Retinal pigment epithelial cell (primary cell): ENCODE measurements around the gene ROR2.

Source experiments
- DNase-seq: peaks from one replicate; pipeline ENCODE4 v3.0.0-alpha.2; 2010; ENCODE audit warnings: low read depth
- H3K4me3 ChIP-seq: 2 replicates; pipeline ENCODE4 v1.5.1; 2011; ENCODE audit warnings: mild to moderate bottlenecking, low read length, control low read depth, moderate library complexity
- TF ChIP-seq, protein P1 (sequence below): conservative IDR thresholded peaks from 2 replicates; pipeline ENCODE4 v1.5.1; 2011; ENCODE audit warnings: low read depth, low read length, control low read depth, inconsistent platforms

ROR2 gene

DNA sequence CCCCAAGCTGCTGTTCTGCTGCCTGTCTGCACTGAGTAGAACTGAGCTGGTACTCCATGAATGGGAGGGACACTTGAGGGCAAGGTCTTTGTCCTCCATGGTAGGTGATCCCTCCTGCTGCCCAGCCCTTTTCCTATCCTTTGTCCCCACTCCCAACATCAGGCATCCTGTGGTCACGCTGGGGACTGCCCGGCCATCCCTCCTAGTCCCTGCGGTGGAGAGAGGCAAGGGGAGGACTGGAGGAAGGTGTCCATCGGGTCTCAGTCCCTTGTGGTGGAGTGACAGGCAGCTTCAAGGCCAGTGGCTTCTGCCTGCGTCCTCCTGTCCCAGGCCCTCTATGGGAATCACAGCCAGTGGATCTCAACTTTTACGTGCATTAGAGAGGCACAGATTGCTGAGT lies 25.9 kb downstream of the ROR2 start:
- no peak for DNase-seq
- TF ChIP-seq, protein P1, sequence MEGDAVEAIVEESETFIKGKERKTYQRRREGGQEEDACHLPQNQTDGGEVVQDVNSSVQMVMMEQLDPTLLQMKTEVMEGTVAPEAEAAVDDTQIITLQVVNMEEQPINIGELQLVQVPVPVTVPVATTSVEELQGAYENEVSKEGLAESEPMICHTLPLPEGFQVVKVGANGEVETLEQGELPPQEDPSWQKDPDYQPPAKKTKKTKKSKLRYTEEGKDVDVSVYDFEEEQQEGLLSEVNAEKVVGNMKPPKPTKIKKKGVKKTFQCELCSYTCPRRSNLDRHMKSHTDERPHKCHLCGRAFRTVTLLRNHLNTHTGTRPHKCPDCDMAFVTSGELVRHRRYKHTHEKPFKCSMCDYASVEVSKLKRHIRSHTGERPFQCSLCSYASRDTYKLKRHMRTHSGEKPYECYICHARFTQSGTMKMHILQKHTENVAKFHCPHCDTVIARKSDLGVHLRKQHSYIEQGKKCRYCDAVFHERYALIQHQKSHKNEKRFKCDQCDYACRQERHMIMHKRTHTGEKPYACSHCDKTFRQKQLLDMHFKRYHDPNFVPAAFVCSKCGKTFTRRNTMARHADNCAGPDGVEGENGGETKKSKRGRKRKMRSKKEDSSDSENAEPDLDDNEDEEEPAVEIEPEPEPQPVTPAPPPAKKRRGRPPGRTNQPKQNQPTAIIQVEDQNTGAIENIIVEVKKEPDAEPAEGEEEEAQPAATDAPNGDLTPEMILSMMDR = no peak
- H3K4me3 ChIP-seq = no peak overlapping the region

DNA sequence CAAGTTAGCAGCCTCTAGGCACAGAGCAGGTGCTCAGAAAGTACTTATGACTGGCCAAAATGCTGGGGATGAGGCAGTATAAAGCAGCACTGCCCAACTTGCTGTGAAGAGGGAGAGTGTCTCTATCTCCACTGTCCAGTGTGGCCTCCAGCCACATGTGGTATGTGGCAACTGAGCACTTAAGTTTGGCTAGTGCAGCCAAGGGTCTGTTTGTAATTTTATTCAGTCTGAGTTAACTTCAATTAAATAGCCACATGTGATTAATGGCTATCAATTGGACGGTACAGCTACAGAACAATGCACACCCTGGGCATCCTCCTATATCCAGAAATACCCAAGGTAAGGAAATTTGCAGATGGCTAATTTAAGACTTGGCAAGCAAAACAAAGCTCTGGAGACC lies 26.9 kb downstream of the ROR2 start:
- no peak overlapping the region for H3K4me3 ChIP-seq
- no peak for DNase-seq
- TF ChIP-seq, protein P1 = no peak

- TF ChIP-seq, protein P1 = no peak
- DNase-seq = no peak
- no peak overlapping the region for H3K4me3 ChIP-seq
These were observed 28.7 kb downstream of the ROR2 start for GRCh38 chr9:91921371-91921770.

GRCh38 chr9:91920630-91921350 lies 29.2 kb downstream of the ROR2 start:
- H3K4me3 ChIP-seq = no peak overlapping the region
- TF ChIP-seq, protein P1 = no peak
- DNase-seq = no peak

DNA sequence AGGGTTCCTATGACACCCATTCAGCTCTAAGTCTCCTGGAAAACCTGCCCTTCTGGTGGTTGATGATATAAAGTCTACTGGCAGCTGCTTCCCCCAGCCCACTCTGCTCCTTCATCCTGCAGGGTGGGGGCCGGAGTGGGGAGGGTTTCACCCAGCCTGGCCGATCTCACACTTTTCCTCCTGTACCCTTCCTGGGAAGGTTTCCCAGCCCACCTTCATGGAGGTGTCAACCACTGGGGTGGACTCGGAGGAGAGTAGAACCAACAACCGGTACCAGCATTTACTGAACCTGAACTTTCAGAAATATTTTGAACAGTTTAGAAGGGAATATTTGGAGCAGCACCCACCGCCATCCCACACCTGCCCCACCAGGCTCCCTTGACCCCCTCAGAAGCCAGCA lies 30.4 kb downstream of the ROR2 start:
- TF ChIP-seq, protein P1 = no peak
- no peak for DNase-seq
- no peak overlapping the region for H3K4me3 ChIP-seq

GRCh38 chr9:91917436-91917835 lies 32.6 kb downstream of the ROR2 start:
- no peak overlapping the region for H3K4me3 ChIP-seq
- DNase-seq = no peak
- TF ChIP-seq, protein P1 = no peak

DNA sequence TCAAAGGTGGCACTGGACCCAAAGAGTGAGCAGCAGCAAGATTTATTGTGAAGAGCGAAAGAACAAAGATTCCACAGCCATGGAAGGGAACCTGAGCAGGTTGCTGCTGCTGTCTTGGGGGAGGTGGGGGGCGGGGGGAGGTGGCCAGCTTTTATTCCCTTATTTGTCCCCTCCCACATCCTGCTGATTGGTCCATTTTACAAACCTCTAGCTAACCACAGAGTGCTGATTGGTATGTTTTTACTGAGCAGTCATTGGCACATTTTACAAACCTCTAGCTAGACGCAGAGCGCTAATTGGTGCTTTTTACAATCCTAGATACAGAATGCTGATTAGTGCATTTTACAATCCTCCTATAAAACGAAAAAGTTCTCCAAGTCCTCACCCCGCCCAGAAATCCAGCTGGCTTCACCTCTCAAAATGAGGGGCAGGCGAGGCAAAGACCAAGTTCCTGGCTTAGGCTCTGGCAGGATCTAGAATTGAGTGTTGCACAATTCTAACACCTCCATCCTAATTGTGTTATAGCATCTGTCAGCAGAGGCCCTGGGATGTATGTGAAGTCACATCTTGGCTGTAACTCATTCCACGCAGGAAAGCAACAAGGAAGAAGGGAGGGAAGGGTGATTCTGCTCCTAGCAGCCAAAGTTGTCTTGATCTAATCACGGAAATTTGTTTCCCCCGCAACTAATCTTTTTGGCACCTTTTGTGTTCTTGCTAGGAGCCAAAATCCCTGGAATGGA lies 34.3 kb downstream of the ROR2 start:
- no peak for DNase-seq
- H3K4me3 ChIP-seq = no peak overlapping the region
- TF ChIP-seq, protein P1 = no peak
